Esophagus squamous epithelium (tissue), 4 donors: ENCODE data around the gene TPCN2.

Experiments
- POLR2A ChIP-seq, 4 donors: fragments of 450-650 bp; IDR thresholded peaks; one replicate each; pipeline ENCODE4 v1.6.1; 2017; ENCODE audit warnings: antibody characterized with exemption in 4 of 4, mild to moderate bottlenecking in 4 of 4, moderate library complexity in 3 of 4
- TF ChIP-seq, protein P1 (sequence below), 6 experiments: fragments of 450-650 bp in 4 of 6; fragments of 200-600 bp in 2 of 6; sonication (generic) in 2 of 6; IDR thresholded peaks; one replicate each; pipeline ENCODE4 v1.5.1; 2016 to 2019; ENCODE audit warnings: antibody characterized with exemption in 6 of 6, mild to moderate bottlenecking in 4 of 6, moderate library complexity in 4 of 6

DNA sequence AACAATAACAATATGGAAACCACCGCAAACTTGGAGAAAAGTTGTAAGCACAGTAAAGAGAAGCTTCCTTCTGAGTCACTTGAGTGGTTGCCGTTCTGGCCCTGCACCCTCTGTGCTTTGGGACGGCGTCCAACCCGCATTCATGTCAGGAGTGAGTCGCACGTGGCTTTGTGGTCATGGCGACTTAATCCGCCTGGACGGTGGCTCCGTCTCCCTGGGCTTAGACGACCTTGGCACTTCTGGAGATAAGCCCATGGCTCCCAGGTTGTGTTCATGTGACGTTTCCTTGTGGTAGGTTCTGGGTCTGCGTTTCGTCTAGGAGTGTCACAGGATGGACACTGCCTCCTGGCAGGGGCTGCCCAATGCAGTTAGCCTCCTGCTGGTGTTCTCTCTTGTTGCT lies 40.5 kb downstream of the TPCN2 start:
- TF ChIP-seq, protein P1, sequence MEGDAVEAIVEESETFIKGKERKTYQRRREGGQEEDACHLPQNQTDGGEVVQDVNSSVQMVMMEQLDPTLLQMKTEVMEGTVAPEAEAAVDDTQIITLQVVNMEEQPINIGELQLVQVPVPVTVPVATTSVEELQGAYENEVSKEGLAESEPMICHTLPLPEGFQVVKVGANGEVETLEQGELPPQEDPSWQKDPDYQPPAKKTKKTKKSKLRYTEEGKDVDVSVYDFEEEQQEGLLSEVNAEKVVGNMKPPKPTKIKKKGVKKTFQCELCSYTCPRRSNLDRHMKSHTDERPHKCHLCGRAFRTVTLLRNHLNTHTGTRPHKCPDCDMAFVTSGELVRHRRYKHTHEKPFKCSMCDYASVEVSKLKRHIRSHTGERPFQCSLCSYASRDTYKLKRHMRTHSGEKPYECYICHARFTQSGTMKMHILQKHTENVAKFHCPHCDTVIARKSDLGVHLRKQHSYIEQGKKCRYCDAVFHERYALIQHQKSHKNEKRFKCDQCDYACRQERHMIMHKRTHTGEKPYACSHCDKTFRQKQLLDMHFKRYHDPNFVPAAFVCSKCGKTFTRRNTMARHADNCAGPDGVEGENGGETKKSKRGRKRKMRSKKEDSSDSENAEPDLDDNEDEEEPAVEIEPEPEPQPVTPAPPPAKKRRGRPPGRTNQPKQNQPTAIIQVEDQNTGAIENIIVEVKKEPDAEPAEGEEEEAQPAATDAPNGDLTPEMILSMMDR (IDR thresholded peaks at IDR 0.05) = no peak
- TF ChIP-seq POLR2A (IDR thresholded peaks at IDR 0.05) = no peak
